Medulla oblongata (tissue), 1 donor: ENCODE measurements around the gene DHDH.
"Not testable (repeated sequence)": the region's sequence is repeated elsewhere in the genome, so short reads cannot be mapped to it uniquely, and the experiment has no call there.

Experiments used
- DNase-seq: peaks from one replicate; pipeline ENCODE4 v3.0.0-alpha.2; 2015; ENCODE audit errors: extremely low spot score

Gene DHDH

DNA sequence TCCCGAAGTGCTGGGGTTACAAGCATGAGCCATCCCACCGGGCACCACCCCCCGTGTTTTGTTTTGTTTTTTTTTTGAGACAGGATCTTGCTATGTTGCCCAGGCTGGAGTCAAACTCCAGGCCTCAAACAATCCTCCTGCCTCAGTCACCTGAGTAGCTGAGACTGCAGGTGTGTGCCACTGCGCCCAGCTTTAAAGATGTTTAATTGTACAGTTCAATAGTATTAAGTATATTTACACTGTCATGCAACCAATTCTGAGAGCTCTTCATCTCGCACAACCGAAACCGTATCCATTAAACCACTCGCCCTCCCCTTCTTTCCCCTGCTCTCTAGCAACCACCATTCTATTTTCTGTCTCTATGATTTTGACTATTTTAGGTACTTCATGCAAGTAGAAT lies 17.7 kb upstream of the DHDH start:
- DNase-seq = no peak

DNA sequence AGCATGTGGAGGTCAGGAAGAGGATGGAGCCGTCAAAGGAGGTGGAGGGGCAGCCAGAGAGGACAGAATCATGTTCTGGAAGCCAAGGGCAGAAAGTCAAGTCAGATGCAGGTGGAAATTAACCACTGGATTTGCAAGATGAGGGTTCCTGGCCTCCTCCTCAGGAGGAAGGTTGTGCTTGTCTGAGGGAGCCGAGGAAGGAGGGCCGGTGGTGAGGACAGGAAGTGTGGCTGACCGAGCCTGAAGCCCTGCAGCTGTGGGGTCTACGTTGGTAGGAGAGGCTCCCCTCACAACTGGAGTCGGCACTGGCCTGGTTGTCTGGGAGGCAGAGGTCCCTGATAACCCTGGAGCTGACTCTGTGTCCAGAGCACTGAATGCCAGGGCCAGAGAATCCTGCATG lies 15.4 kb upstream of the DHDH start:
- DNase-seq = no peak

DNA sequence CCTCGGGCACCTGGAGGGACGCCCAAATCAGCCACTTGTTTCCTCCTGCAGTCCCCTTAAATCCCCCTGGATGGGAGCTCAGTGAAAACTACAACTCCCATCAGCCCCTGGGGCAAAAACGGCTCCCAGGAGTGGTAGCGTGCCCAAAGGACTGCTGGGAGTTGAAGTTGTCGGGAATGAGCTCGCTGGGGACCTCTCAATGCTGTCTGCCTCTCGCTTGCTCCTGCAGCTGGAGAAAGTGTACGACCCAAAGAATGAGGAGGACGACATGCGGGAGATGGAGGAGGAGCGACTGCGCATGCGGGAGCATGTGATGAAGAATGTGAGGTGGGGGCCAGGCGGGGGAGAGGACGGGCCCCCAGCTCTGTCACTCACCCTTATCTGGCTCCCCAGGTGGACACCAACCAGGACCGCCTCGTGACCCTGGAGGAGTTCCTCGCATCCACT lies 14.7 kb upstream of the DHDH start:
- no peak for DNase-seq

DNA sequence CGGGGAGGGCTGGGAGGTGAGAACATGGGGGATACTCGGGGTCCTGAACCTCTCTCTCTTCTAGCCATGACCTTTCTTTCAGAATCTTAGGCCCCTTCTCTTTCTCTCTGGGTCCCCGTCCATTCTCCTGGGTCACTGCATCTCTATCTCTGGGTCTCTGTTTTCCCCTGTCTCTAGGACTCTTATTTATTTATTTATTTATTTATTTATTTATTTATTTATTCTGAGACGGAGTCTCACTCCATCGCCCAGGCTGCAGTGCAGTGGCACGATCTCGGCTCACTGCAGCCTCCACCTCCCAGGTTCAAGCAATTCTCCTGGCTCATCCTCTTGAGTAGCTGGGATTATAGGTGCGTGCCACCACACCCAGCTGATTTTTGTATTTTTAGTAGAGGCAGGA lies 14.2 kb upstream of the DHDH start:
- DNase-seq = not testable (repeated sequence)

DNA sequence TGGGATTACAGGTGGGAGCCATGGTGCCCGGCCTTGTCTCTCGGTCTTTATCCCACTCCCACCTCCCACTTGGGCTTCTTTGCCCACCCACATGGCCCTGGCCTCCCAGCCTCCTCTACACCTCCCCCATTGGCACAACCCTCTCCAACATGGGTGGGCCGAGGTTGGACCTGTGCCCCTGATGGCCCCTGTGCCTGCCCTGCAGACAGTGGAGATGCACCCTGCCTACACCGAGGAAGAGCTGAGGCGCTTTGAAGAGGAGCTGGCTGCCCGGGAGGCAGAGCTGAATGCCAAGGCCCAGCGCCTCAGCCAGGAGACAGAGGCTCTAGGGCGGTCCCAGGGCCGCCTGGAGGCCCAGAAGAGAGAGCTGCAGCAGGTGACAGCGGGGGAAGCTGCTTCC lies 12.6 kb upstream of the DHDH start:
- no peak for DNase-seq

DNA sequence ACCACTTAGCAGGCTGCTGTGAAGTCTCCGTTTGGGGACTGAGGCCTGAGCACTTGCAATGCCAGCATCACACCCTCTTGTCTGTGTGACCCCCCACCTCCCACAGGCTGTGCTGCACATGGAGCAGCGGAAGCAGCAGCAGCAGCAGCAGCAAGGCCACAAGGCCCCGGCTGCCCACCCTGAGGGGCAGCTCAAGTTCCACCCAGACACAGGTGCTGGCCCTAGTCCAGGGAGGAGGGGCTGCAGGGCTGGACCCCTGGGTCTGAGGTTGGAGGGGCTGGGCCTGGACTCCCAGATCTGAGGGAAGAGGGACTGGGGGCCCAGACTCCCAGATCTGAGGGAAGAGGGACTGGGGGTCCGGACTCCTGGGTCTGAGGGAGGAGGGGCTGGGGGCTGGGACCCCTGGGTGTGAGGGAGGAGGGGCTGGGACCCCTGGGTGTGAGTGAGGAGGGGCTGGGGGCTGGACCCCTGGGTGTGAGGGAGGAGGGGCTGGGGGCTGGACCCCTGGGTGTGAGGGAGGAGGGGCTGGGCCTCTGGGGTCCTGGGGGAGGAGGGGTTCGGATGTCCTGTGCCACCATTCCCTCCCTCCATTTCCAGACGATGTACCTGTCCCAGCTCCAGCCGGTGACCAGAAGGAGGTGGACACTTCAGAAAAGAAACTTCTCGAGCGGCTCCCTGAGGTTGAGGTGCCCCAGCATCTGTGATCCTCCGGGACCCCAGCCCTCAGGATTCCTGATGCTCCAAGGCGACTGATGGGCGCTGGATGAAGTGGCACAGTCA lies 11.6 kb upstream of the DHDH start:
- DNase-seq = no peak

DNA sequence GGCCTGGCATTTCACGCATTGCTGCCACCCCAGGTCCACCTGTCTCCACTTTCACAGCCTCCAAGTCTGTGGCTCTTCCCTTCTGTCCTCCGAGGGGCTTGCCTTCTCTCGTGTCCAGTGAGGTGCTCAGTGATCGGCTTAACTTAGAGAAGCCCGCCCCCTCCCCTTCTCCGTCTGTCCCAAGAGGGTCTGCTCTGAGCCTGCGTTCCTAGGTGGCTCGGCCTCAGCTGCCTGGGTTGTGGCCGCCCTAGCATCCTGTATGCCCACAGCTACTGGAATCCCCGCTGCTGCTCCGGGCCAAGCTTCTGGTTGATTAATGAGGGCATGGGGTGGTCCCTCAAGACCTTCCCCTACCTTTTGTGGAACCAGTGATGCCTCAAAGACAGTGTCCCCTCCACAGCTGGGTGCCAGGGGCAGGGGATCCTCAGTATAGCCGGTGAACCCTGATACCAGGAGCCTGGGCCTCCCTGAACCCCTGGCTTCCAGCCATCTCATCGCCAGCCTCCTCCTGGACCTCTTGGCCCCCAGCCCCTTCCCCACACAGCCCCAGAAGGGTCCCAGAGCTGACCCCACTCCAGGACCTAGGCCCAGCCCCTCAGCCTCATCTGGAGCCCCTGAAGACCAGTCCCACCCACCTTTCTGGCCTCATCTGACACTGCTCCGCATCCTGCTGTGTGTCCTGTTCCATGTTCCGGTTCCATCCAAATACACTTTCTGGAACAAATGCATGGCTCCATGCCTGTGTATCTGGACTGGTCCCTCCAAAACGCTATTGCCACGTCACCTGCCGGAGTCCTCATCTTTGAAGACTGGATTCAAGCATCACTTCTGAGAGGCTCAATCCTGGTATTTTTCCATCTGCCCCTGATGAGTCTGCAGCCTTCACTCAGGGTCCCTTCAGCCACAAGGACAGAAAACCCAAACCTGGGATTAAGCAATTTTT lies 10.7 kb upstream of the DHDH start:
- DNase-seq = no peak

DNA sequence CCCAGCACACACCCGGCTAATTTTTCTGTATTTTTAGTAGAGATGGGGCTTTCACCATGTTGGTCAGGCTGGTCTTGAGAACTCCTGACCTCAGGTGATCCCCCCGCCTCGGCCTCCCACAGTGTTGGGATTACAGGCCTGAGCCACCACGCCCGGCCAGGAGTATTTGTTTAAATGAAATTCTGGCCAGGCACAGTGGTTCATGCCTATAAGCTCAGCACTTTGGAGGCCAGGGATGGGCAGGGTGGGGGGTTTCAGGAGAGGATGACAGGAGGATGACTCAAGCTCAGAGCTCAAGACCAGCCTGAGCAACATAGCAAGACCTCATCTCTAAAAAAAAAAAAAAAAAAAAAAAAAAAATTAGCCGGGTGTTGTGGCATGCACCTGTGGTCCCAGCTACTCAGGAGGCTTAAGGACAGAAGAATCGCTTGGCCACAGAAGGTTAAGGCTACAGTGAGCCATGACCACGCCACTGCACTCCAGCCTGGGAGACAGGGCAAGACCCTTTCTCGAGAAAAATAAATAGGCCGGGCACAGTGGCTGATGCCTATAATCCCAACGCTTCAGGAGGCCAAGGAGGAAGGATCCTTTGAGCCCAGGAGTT lies 8.2 kb upstream of the DHDH start:
- DNase-seq = no peak

DNA sequence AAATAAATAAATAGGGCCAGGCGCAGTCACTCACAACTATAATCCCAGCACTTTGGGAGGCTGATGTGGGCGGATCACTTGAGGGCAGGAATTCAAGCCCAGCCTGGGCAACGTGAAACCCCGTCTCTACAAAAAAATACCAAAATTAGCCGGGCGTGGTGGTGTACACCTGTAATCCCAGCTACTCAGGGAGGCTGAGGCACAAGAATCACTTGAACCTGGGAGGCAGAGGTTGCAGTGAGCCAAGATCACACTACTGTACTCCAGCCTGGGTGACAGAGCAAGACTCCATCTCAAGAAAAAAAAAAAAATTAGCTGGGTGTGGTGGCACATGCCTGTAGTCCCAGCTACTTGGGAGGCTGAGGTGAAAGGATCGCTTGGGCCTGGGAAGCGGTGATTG lies 7.6 kb upstream of the DHDH start:
- not testable (repeated sequence) for DNase-seq

DNA sequence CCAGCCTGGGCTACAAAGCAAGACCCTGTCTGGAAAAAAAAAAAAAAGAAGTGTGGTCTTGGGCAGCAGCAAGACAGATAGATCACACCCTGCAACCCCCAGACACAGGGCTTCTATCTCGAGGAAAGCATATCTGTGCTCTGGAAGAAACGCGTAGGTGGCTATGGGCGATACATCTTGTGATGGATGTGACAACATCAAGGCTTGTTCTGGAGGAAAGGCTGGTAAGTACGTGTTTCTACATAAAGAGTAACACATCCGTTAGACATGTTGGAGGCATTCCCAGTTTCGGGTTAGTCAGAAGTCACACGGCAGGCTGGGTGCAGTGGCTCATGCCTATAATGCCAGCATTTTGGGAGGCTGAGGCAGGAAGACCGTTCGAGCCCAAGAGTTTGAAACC lies 6.6 kb upstream of the DHDH start:
- DNase-seq = peak; percentile 67

DNA sequence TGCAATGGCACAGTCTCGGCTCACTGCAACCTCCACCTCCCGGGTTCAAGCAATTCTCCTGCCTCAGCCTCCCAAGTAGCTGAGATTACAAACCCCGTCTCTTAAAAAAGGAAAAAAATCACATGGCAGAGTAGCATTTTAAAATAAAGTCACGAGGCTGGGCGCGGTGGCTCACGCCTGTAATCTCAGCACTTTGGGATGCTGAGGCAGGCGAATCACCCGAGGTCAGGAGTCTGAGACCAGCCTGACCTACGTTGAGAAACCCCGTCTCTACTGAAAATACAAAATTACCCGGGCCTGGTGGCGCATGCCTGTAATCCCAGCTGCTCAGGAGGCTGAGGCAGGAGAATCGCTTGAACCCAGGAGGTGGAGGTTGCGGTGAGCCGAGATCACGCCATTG lies 5.8 kb upstream of the DHDH start:
- not testable (repeated sequence) for DNase-seq

DNA sequence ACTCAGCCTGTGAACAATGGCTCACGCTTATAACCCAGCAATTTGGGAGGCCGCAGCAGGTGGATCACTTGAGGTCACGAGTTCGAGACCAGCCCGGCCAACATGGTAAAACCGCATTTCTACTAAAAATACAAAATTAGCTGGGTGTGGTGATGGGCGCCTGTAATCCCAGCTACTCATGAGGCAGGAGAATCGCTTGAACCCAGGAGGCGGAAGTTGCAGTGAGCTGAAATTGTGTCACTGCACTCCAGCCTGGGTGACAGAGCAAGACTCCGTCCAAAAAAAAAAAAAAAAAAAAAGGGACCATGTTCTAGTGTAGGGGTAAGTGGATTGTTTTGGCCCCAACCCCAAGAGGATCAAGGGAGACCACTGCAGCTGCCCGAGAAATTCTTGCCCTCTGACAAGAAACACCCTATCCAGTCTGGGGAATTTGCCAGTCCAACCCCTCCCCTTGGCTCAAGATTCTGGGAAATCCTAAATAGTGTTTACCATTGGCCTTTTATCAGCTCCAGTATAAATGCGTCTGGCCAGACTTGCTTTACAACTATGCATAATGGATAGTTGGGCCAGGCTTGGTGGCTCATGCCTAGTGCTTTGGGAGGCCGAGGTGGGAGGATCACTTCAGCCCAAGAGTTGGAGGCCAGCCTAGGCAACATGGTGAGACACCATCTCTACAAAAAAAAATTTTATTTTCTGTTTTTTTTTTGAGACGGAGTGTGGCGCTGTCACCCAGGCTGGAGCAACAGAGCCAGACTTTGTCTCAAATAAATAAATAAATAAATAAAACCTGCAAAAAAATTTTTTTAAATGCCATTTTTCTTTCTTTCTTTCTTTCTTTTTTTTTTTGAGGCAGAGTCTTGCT lies 5.1 kb upstream of the DHDH start:
- no peak for DNase-seq

DNA sequence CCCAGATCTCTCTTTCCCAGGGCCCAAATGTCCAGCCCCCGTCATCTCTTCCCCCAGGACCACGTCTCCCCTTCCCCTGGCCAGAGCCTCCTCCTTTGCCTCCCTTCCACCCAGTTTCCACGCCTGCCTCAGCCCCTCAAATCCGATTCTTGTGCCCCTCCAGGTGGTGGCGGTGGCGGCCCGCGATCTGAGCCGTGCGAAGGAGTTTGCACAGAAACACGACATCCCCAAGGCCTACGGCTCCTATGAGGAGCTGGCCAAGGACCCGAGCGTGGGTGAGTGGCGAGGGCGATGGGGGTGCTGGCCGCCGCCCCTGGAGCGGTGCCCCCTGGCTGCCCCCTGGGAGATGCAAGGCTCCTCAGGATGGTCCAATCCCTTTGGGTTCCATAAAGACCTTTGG lies 1.3 kb downstream of the DHDH start:
- DNase-seq = no peak

DNA sequence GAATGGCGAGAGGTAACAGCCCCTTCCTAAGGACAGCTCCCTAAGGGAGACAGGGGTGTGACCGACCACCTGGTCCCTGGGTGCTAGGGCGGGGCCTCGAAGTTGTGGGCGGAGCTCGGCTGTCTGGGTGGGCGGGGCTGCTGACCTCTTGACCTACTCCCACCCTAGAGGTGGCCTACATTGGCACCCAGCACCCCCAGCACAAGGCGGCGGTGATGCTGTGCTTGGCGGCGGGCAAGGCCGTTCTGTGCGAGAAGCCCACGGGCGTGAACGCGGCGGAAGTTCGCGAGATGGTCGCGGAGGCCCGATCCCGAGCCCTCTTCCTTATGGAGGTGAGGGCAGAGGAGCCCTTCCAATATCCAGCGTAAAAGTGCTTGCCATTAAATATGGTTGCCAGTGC lies 2.4 kb downstream of the DHDH start:
- no peak for DNase-seq

DNA sequence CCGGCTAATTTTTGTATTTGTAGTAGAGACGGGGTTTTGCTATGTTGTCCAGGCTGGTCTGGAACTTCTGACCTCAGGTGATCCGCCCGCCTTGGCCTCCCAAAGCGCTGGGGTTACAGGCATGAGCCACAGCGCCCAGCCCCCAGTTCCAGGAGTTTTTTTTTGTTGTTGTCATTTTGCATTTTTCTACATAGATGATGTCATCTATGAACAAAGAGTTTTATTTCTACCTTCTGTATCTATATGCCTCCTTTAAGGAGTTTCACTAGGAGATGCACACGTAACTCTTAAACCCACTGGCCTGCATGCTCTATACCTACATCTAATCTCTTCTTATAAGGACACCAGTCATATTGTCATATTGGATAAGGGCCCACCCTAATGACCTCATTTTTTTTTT lies 4.8 kb downstream of the DHDH start:
- DNase-seq = no peak

DNA sequence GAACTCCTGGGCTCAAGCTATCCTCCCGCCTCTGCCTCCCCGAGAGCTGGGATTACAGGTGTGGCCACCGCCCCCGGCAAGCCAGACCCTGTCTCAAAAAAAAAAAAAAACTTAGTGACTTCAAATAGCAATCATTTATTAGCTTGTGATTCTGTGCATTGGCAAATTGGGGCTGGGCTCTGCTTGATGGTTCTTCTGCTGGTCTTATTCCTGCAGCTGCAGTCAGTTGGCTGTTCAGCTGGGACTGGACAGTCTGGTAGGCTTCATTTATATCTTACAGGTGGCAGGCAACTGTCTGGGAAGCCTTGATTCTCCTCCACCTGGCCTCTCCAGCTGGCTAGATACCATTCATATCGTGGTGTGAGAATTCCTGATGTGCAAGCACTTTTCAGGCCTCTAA lies 7.4 kb downstream of the DHDH start:
- no peak for DNase-seq

DNA sequence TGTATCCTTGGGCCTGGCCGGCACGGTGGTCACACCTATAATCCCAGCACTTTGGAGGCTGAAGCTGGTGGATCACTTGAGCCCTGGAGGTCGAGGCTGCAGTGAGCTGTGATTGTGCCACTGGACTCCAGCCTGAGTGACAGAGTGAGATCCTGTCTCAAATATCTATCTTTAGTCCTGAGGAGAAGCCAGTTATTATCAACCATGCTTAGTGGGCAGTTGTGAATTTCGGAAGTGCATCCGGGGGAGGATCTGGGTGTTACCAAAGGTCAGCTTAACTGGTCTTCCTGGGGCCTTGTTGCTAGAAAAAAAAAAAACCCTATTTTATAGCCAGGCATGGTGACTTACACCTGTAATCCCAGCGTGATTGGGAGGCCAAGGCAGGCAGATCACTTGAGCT lies 9.6 kb downstream of the DHDH start:
- no peak for DNase-seq

DNA sequence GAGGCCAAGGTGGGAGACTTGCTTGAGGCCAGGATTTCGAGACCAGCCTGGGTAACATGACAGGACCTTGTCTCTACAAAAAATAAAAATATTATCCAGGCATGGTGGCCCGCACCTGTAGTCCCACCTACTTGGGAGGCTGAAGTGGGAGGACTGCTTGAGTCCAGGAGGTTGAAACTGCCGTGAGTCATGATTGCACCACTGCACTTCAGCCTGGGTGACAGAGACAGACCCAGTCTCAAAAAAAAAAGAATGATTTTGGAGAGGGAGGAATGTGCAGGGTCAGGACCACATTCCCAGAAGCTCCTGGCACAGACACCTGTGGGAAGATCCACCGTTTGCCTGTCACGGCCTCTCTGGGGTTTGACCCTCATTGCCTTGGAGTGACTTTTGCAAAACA lies 11.9 kb downstream of the DHDH start:
- no peak for DNase-seq

DNA sequence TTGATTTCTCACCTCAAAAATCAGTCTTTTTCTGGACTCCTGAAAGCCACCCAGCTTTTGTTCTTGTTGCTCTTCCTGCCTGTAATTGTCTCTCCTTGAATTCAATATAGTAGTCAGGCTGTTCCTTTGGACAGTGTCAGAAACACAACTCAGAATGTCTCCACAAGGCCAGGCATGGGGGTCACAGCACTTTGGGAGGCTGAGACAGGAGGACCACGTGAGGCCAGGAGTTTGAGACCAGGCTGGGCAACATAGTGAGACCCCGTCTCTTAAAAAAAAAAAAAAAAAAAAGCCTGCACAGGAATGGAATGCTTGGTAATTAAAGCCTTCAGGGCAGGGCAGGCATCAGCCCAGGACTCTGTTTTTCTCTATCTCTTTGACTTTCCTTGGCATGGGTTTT lies 12.3 kb downstream of the DHDH start:
- no peak for DNase-seq

DNA sequence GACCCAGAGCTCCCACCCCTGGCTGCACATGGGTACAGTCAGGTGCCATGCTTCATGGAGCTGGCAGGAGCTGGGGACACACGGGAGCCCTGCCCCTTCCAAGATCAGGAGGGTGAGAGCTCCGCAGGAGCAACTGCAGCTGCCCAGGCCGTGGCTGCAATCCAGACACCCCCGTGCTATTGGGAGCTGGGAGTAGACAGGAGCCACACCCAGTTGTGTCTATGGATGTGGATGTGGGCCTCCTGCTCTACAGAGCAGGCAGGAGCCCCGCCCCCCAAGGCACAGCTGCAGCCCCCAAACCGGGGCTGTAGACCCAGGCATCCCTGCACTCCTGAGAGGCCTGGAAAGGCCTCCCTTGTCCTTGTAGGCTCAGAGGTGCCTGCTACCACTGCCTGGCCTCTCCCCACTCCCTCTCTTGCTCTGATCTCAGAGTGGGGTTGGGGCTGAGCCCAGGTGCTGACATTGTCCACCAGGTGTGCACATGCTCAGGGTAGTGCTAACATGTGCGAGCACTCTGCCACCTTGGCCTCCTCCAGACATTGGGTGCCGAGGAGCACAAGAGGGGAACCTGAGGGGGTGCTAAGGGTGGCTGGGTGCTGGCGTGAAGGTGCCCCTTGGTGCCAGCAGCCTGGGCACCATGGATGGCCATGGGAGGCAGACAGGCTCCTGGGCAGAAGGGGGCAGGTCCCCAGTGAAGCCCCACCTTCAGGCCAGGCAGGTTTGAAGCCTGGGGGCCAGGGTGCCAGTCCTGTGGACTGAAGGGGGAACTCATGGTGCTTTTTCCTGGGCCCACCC lies 13.2 kb downstream of the DHDH start:
- DNase-seq = no peak

DNA sequence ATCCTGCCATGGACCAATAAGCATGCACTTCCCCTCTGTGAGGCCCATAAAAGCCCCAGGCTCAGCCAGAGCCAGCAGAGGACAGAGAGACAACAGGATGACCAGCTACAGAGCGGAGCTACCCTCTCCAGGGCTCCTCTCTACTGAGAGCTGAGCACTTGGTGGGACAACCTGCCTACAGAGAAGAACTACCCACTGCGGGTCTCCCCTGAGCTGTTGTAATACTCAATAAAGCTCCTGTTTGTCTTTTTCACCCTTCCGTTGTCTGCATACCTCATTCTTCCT lies 13.7 kb downstream of the DHDH start:
- DNase-seq = no peak
